Glutamatergic neuron (in vitro differentiated cells): ENCODE data around the gene ZNF543. TPM values are rescaled to one million over a fixed set of nuclear protein-coding genes. Genes with fewer than 3 reads are reported as not detected.

Experiments
- DNase-seq: peaks from one replicate; pipeline ENCODE4 v3.0.0; 2022
- H3K27ac Mint-ChIP-seq: one replicate; pipeline ENCODE4 v1.8.0; 2020; ENCODE audit warnings: mild to moderate bottlenecking, mixed read lengths, inconsistent platforms; ENCODE audit not compliant: unreplicated experiment
- H3K27me3 Mint-ChIP-seq: one replicate; pipeline ENCODE4 v1.8.0; 2020; ENCODE audit warnings: mild to moderate bottlenecking, moderate library complexity, mixed read lengths, inconsistent platforms; ENCODE audit not compliant: unreplicated experiment
- H3K36me3 Mint-ChIP-seq: one replicate; pipeline ENCODE4 v1.8.0; 2020; ENCODE audit warnings: mild to moderate bottlenecking, mixed read lengths, inconsistent platforms; ENCODE audit not compliant: unreplicated experiment
- H3K4me1 Mint-ChIP-seq: one replicate; pipeline ENCODE4 v1.8.0; 2020; ENCODE audit warnings: mild to moderate bottlenecking, low read depth, mixed read lengths, inconsistent platforms; ENCODE audit not compliant: unreplicated experiment
- H3K4me3 Mint-ChIP-seq: one replicate; pipeline ENCODE4 v1.8.0; 2020; ENCODE audit warnings: mild to moderate bottlenecking, mixed read lengths, inconsistent platforms; ENCODE audit not compliant: unreplicated experiment
- H3K9me3 Mint-ChIP-seq: one replicate; pipeline ENCODE4 v1.8.0; 2020; ENCODE audit warnings: mild to moderate bottlenecking, moderate library complexity, mixed read lengths, inconsistent platforms; ENCODE audit not compliant: unreplicated experiment
- CTCF ChIP-seq: fragments of 200-600 bp; sonication (generic); IDR thresholded peaks from one replicate; pipeline ENCODE4 v1.5.0; 2021; ENCODE audit not compliant: partially characterized antibody, unreplicated experiment
- total RNA-seq: library from RNA; stranded (reverse); fragmentation: NEBNext Ultra II Directional; extraction: Animal tissue kit (Norgen Biotek cat#: 25700); gene quantifications from one replicate; pipeline ENCODE4 v1.2.1, GENCODE V29; 2021; ENCODE audit not compliant: unreplicated experiment

Gene ZNF543
- total RNA-seq, 1 donor from 2014 or later, result 16.7 TPM

GRCh38 chr19:57376151-57376550 lies 55.9 kb downstream of the ZNF543 start:
- Mint-ChIP-seq H3K27ac (no peak overlapping the region), H3K27me3 (peaks cover 2% of the 10 kb centered on the region), H3K4me3 (no peak overlapping the region), H3K4me1 (no peaks in the 10 kb centered on the region), H3K9me3 (peaks cover 9% of the 10 kb centered on the region), H3K36me3 (peaks cover 75% of the 10 kb centered on the region)
- no peak for TF ChIP-seq CTCF
- no peak for DNase-seq

GRCh38 chr19:57377498-57378146 lies 57.4 kb downstream of the ZNF543 start:
- no peak overlapping the region for H3K4me3 Mint-ChIP-seq
- peaks cover 9% of the 10 kb centered on the region for H3K9me3 Mint-ChIP-seq
- no peaks in the 10 kb centered on the region for H3K4me1 Mint-ChIP-seq
- TF ChIP-seq CTCF, result no peak
- peaks cover 64% of the 10 kb centered on the region for H3K36me3 Mint-ChIP-seq
- no peak for DNase-seq
- no peak overlapping the region for H3K27ac Mint-ChIP-seq
- peaks cover 2% of the 10 kb centered on the region for H3K27me3 Mint-ChIP-seq

Other genes with a start within 250 kb of the ZNF543 start
- not detected for gene USP29, start 200.5 kb upstream of the ZNF543 start, total RNA-seq
- gene ZIM3, start 175.3 kb upstream of the ZNF543 start, total RNA-seq, result not detected
- not detected for gene DUXA, start 153.0 kb upstream of the ZNF543 start, total RNA-seq
- gene ZNF264, start 129.0 kb upstream of the ZNF543 start, total RNA-seq, result 37.8 TPM
- gene AURKC, start 89.4 kb upstream of the ZNF543 start, total RNA-seq, result 2.8 TPM
- 15.5 TPM for gene ZNF805, start 79.8 kb upstream of the ZNF543 start, total RNA-seq
- 62.1 TPM for gene ZNF460, start 40.0 kb upstream of the ZNF543 start, total RNA-seq
- 15.8 TPM for gene ZNF304, start 30.8 kb downstream of the ZNF543 start, total RNA-seq
- 15.7 TPM for gene TRAPPC2B, start 43.1 kb downstream of the ZNF543 start, total RNA-seq
- gene ZNF547, start 43.1 kb downstream of the ZNF543 start, total RNA-seq, result 9.5 TPM
- 35.4 TPM for gene ZNF548, start 69.4 kb downstream of the ZNF543 start, total RNA-seq
- 21.5 TPM for gene ZNF17, start 90.7 kb downstream of the ZNF543 start, total RNA-seq
- gene ZNF749, start 114.9 kb downstream of the ZNF543 start, total RNA-seq, result 23.3 TPM
- gene VN1R1, start 136.7 kb downstream of the ZNF543 start, total RNA-seq, result 2.5 TPM
- gene ZNF772, start 157.1 kb downstream of the ZNF543 start, total RNA-seq, result 33.2 TPM
- gene ZNF419, start 167.3 kb downstream of the ZNF543 start, total RNA-seq, result 17.7 TPM
- 13.9 TPM for gene ZNF773, start 179.5 kb downstream of the ZNF543 start, total RNA-seq
- 10.8 TPM for gene ZNF549, start 206.9 kb downstream of the ZNF543 start, total RNA-seq
- 12.9 TPM for gene ZNF550, start 239.4 kb downstream of the ZNF543 start, total RNA-seq